HepG2 (cell line): Measurements from ENCODE around the gene GRHL1. TPM values are rescaled to one million over a fixed set of nuclear protein-coding genes. Genes with fewer than 3 reads are reported as not detected.

Source experiments
- ARHGAP35 ChIP-seq: sonication (generic); formaldehyde crosslinking; IDR thresholded peaks from 2 replicates; pipeline ENCODE4 v1.9.0; 2022; ENCODE audit warnings: mild to moderate bottlenecking, inconsistent platforms, moderate library complexity, missing genetic modification reagents, borderline replicate concordance
- DPF2 ChIP-seq: sonication (generic); formaldehyde crosslinking; IDR thresholded peaks from 2 replicates; pipeline ENCODE4 v1.4.0; 2020; ENCODE audit warnings: mild to moderate bottlenecking, low read depth, missing genetic modification reagents, borderline replicate concordance
- FOSL1 ChIP-seq: sonication (generic); formaldehyde crosslinking; IDR thresholded peaks from 2 replicates; pipeline ENCODE4 v1.9.0; 2021; ENCODE audit warnings: missing genetic modification reagents, borderline replicate concordance
- FOXM1 ChIP-seq: sonication (generic); formaldehyde crosslinking; IDR thresholded peaks from 2 replicates; pipeline ENCODE4 v1.5.0; 2020; ENCODE audit warnings: missing genetic modification reagents
- HNRNPL ChIP-seq: fragments of 200-400 bp; formaldehyde crosslinking; IDR thresholded peaks from 2 replicates; pipeline ENCODE4 v1.6.1; 2017; ENCODE audit warnings: mild to moderate bottlenecking, low read depth, low read length
- KAT7 ChIP-seq: IDR thresholded peaks from 2 replicates; pipeline ENCODE4 v1.6.1; 2018; ENCODE audit warnings: borderline replicate concordance, missing compliant biosample characterization
- KDM5B ChIP-seq: sonication (generic); formaldehyde crosslinking; IDR thresholded peaks from 2 replicates; pipeline ENCODE4 v1.4.0; 2020; ENCODE audit warnings: missing genetic modification reagents, mild to moderate bottlenecking, borderline replicate concordance
- KMT2B ChIP-seq: IDR thresholded peaks from 2 replicates; pipeline ENCODE4 v1.6.1; 2016; ENCODE audit warnings: missing genetic modification reagents, missing compliant biosample characterization
- MZF1 ChIP-seq: sonication (generic); formaldehyde crosslinking; IDR thresholded peaks from 2 replicates; pipeline ENCODE4 v1.8.1; 2023; ENCODE audit warnings: mild to moderate bottlenecking, missing genetic modification reagents, borderline replicate concordance
- PBX2 ChIP-seq: IDR thresholded peaks from 2 replicates; pipeline ENCODE4 v1.6.1; 2016; ENCODE audit warnings: control low read depth
- PBX3 ChIP-seq: sonication (generic); formaldehyde crosslinking; IDR thresholded peaks from 2 replicates; pipeline ENCODE4 v1.8.1; 2023; ENCODE audit warnings: missing genetic modification reagents, inconsistent platforms, borderline replicate concordance
- POLR2A ChIP-seq, 2 experiments: IDR thresholded peaks; 2 replicates each; pipeline ENCODE4 v1.6.1; 2011; ENCODE audit warnings: low read depth in 2 of 2, low read length in 2 of 2, mild to moderate bottlenecking in 1 of 2, moderate library complexity in 1 of 2; ENCODE audit not compliant: insufficient read depth in 1 of 2
- RAD51 ChIP-seq: fragments of 450-650 bp; IDR thresholded peaks from 2 replicates; pipeline ENCODE4 v1.6.1; 2016; ENCODE audit warnings: borderline replicate concordance
- RFXANK ChIP-seq: IDR thresholded peaks from 2 replicates; pipeline ENCODE4 v1.6.1; 2016
- SMAD9 ChIP-seq: sonication (generic); formaldehyde crosslinking; IDR thresholded peaks from 2 replicates; pipeline ENCODE4 v1.5.1; 2020; ENCODE audit warnings: mild to moderate bottlenecking, missing genetic modification reagents
- SNRNP70 ChIP-seq: fragments of 200-400 bp; formaldehyde crosslinking; IDR thresholded peaks from 2 replicates; pipeline ENCODE4 v1.6.1; 2017; ENCODE audit warnings: mild to moderate bottlenecking, low read depth, low read length, moderate library complexity
- SOX6 ChIP-seq, 2 experiments: fragments of 450-650 bp in 1 of 2; sonication (generic) in 1 of 2; formaldehyde crosslinking in 1 of 2; IDR thresholded peaks; 2 replicates each; pipeline versions ENCODE4 v1.4.0 to v1.6.1; 2017 to 2020; ENCODE audit warnings: antibody characterized with exemption in 1 of 2, mild to moderate bottlenecking in 1 of 2, missing genetic modification reagents in 1 of 2
- SSRP1 ChIP-seq: IDR thresholded peaks from 2 replicates; pipeline ENCODE4 v1.6.1; 2016; ENCODE audit warnings: control low read depth
- ZNF124 ChIP-seq: sonication (generic); formaldehyde crosslinking; IDR thresholded peaks from 2 replicates; pipeline ENCODE4 v1.4.0; 2020; ENCODE audit warnings: missing genetic modification reagents
- ZNF230 ChIP-seq: sonication (generic); formaldehyde crosslinking; IDR thresholded peaks from 2 replicates; pipeline ENCODE4 v1.4.0; 2020; ENCODE audit warnings: mild to moderate bottlenecking, missing genetic modification reagents
- ZNF24 ChIP-seq: fragments of 450-650 bp; IDR thresholded peaks from 2 replicates; pipeline ENCODE4 v1.6.1; 2017; ENCODE audit warnings: antibody characterized with exemption, mild to moderate bottlenecking
- ZNF256 ChIP-seq: sonication (generic); formaldehyde crosslinking; conservative IDR thresholded peaks from 2 replicates; pipeline ENCODE4 v1.4.0; 2020; ENCODE audit warnings: missing genetic modification reagents
- ZNF34 ChIP-seq: sonication (generic); formaldehyde crosslinking; IDR thresholded peaks from 2 replicates; pipeline ENCODE4 v1.4.0; 2020; ENCODE audit warnings: mild to moderate bottlenecking, missing genetic modification reagents, borderline replicate concordance
- ZNF382 ChIP-seq: sonication (generic); formaldehyde crosslinking; IDR thresholded peaks from 2 replicates; pipeline ENCODE4 v1.5.0; 2020; ENCODE audit warnings: missing genetic modification reagents, mild to moderate bottlenecking, borderline replicate concordance
- ZNF562 ChIP-seq: sonication (generic); formaldehyde crosslinking; IDR thresholded peaks from 2 replicates; pipeline ENCODE4 v1.8.0; 2022; ENCODE audit warnings: missing genetic modification reagents, borderline replicate concordance
- ZNF605 ChIP-seq: sonication (generic); formaldehyde crosslinking; IDR thresholded peaks from 2 replicates; pipeline ENCODE4 v1.8.0; 2022; ENCODE audit warnings: mild to moderate bottlenecking, missing genetic modification reagents
- ZNF704 ChIP-seq: sonication (generic); formaldehyde crosslinking; IDR thresholded peaks from 2 replicates; pipeline ENCODE4 v1.8.1; 2023; ENCODE audit warnings: mild to moderate bottlenecking, inconsistent platforms, moderate library complexity, missing genetic modification reagents, borderline replicate concordance
- ZSCAN29 ChIP-seq: sonication (generic); formaldehyde crosslinking; conservative IDR thresholded peaks from 2 replicates; pipeline ENCODE4 v1.4.0; 2020; ENCODE audit warnings: mild to moderate bottlenecking, missing genetic modification reagents
- polyA plus RNA-seq, 8 experiments: library from polyadenylated mRNA; depleted of rRNA in 3 of 8; stranded (reverse) in 7 of 8; unstranded in 1 of 8; fragments of >200 nt; fragmentation: Illumina TruSeq in 4 of 8; extraction: Trizol in 4 of 8; gene quantifications; 2 replicates each; pipeline versions ENCODE4 v1.2.1 to v1.2.3, GENCODE V29; 2011 to 2016; ENCODE audit warnings: low read depth in 4 of 8, missing spikeins in 1 of 8, mixed read lengths in 1 of 8; ENCODE audit not compliant: insufficient read depth in 1 of 8
- total RNA-seq, 5 experiments: library from RNA; depleted of rRNA; stranded (reverse); fragments of >200 nt; fragmentation: Illumina TruSeq; extraction: Trizol; gene quantifications; 2 replicates each; pipeline ENCODE4 v1.2.3, GENCODE V29; 2016; ENCODE audit warnings: low read depth in 1 of 5

Gene GRHL1
- total and polyA plus RNA-seq, 2 of the 13 experiments (the other 11 are each of a cell fraction or from before 2014, with no cell fraction given): 9.3 to 12.0 TPM

GRCh38 chr2:10043256-10043905, 91.9 kb downstream of the GRHL1 start, which contains the start of gene KLF11 (continued):
- no peak for TF ChIP-seq SNRNP70
- peak; percentile 80; the same call in 1 of the 2 replicates for TF ChIP-seq RFXANK (CRISPR knock-in tag)
- no peak for TF ChIP-seq ZNF34 (CRISPR knock-in tag)
- TF ChIP-seq RAD51: no peak
- TF ChIP-seq ZNF24: no peak
- no peak for TF ChIP-seq MZF1 (CRISPR knock-in tag)
- no peak for TF ChIP-seq SSRP1 (CRISPR knock-in tag)
- no peak; a peak in 1 of 4 replicates for TF ChIP-seq POLR2A (IDR thresholded peaks at IDR 0.05; ENCODE audit: insufficient read depth in 1 of 2, low read depth in 2 of 2, low read length in 2 of 2)
- TF ChIP-seq ZNF704 (CRISPR knock-in tag): peak; percentile 90; the same call in 1 of the 2 replicates
- TF ChIP-seq ZNF562 (CRISPR knock-in tag): peak; percentile 86
- 0 out of 2 replicates have a peak, but pooled peaks have one; percentile 55 for TF ChIP-seq KAT7 (CRISPR knock-in tag)
- peak; percentile 89 for TF ChIP-seq ZNF256
- no peak for TF ChIP-seq ZSCAN29 (CRISPR knock-in tag)
- peak; percentile 91 for TF ChIP-seq PBX3
- TF ChIP-seq ZNF382 (CRISPR knock-in tag): no peak
- no peak for TF ChIP-seq DPF2 (CRISPR knock-in tag)
- TF ChIP-seq SMAD9 (CRISPR knock-in tag): peak; percentile 96
- TF ChIP-seq FOXM1 (CRISPR knock-in tag): peak; percentile 92
- no peak; the same call in 1 of the 2 replicates for TF ChIP-seq ZNF605 (CRISPR knock-in tag)
- TF ChIP-seq KDM5B: peak; percentile 95
- peak; percentile 96; the same call in 1 of the 2 replicates for TF ChIP-seq ZNF230
- no peak for TF ChIP-seq HNRNPL
- TF ChIP-seq ZNF124 (CRISPR knock-in tag): 0 out of 2 replicates have a peak, but pooled peaks have one; percentile 76
- TF ChIP-seq KMT2B (CRISPR knock-in tag): peak; percentile 80; the same call in 1 of the 2 replicates
- TF ChIP-seq PBX2 (CRISPR knock-in tag): no peak
- peak; percentile 62; the same call in 1 of the 2 replicates for TF ChIP-seq ARHGAP35 (CRISPR knock-in tag)
- TF ChIP-seq SOX6 (IDR thresholded peaks at IDR 0.05): no peak
- no peak; the same call in none of the 2 replicates for TF ChIP-seq SOX6 (CRISPR knock-in tag; IDR thresholded peaks at IDR 0.05)
- TF ChIP-seq FOSL1 (CRISPR knock-in tag): peak; percentile 38; the same call in 1 of the 2 replicates
